Urinary bladder (tissue), 4 donors: Measurements from ENCODE around the gene SPATS2. TPM values are rescaled to one million over a fixed set of nuclear protein-coding genes. Genes with fewer than 3 reads are reported as not detected.

Experiments used
- DNase-seq: peaks from one replicate; pipeline ENCODE4 v3.0.0-alpha.2; 2015; ENCODE audit errors: extremely low spot score
- H3K27ac ChIP-seq: one replicate; pipeline ENCODE4 v1.5.1; 2013; ENCODE audit warnings: low read depth, mild to moderate bottlenecking, moderate library complexity
- H3K36me3 ChIP-seq: one replicate; pipeline ENCODE4 v1.6.1; 2013; ENCODE audit warnings: mild to moderate bottlenecking, moderate library complexity; ENCODE audit not compliant: insufficient read depth
- H3K4me1 ChIP-seq: one replicate; pipeline ENCODE4 v1.6.1; 2013; ENCODE audit warnings: mild to moderate bottlenecking, moderate library complexity; ENCODE audit not compliant: insufficient read depth
- H3K4me3 ChIP-seq: one replicate; pipeline ENCODE4 v1.5.1; 2013; ENCODE audit warnings: low read depth, low read length
- WGBS: extraction: QIAGEN DNeasy Blood & Tissue Kit; methylation state at CpG from one replicate; pipeline ENCODE4 v1.1.7; 2013; 5-methylcytosine and 5-hydroxymethylcytosine counted together
- polyA plus RNA-seq: library from polyadenylated mRNA; stranded (reverse); fragments of 200-250 nt; gene quantifications from one replicate; pipeline ENCODE4 v1.2.3, GENCODE V29; 2013
- total RNA-seq: library from RNA; depleted of rRNA; stranded (reverse); fragments of >200 nt; gene quantifications from one replicate; pipeline ENCODE4 v1.2.3, GENCODE V29; 2014
- donor health status: healthy with polysubstance abuse.
- donor health status: healthy.

Gene SPATS2
- total and polyA plus RNA-seq, 2 donors: 11.5 to 52.8 TPM

GRCh38 chr12:49340971-49341776, 26.1 kb upstream of the SPATS2 start:
- WGBS: 46% methylated on average over 14 of the region's 14 CpGs
- DNase-seq: no peak
- Histone ChIP-seq H3K36me3 (no peaks in the 10 kb centered on the region), H3K4me1 (peaks cover 6% of the 10 kb centered on the region), H3K27ac (no peak overlapping the region), H3K4me3 (no peak overlapping the region)

- 16% methylated on average over 21 of the region's 21 CpGs for WGBS
- no peak for DNase-seq
- Histone ChIP-seq H3K27ac (no peak overlapping the region), H3K4me1 (peaks cover 6% of the 10 kb centered on the region), H3K4me3 (no peak overlapping the region), H3K36me3 (no peaks in the 10 kb centered on the region)
These were observed 25.5 kb upstream of the SPATS2 start for GRCh38 chr12:49341777-49342065.

- no peaks in the 10 kb centered on the region for H3K36me3 ChIP-seq
- peaks cover 6% of the 10 kb centered on the region for H3K4me1 ChIP-seq
- DNase-seq: no peak
- WGBS: under 1% methylated on average over 58 of the region's 58 CpGs
- no peak overlapping the region for H3K27ac ChIP-seq
- H3K4me3 ChIP-seq: peak overlapping the region; percentile 38
These were observed 25.0 kb upstream of the SPATS2 start for GRCh38 chr12:49342066-49342913.

- Histone ChIP-seq H3K4me1 (peaks cover 6% of the 10 kb centered on the region), H3K4me3 (peak overlapping the region; percentile 38), H3K27ac (no peak overlapping the region), H3K36me3 (no peaks in the 10 kb centered on the region)
- WGBS: 7% methylated on average over 33 of the region's 33 CpGs
- no peak for DNase-seq
These were observed 24.1 kb upstream of the SPATS2 start for GRCh38 chr12:49342914-49343731.

- Histone ChIP-seq H3K4me3 (no peak overlapping the region), H3K27ac (no peak overlapping the region), H3K36me3 (no peaks in the 10 kb centered on the region), H3K4me1 (peaks cover 6% of the 10 kb centered on the region)
- WGBS: 18% methylated on average over 15 of the region's 15 CpGs
- no peak for DNase-seq
These were observed 22.7 kb upstream of the SPATS2 start for GRCh38 chr12:49344486-49345050.

- no peak for DNase-seq
- H3K36me3 ChIP-seq: no peaks in the 10 kb centered on the region
These were observed 22.0 kb upstream of the SPATS2 start for GRCh38 chr12:49345051-49345824.

GRCh38 chr12:49345825-49346658, 21.2 kb upstream of the SPATS2 start:
- Histone ChIP-seq H3K27ac (no peak overlapping the region), H3K4me3 (peak overlapping the region; percentile 33), H3K4me1 (peaks cover 6% of the 10 kb centered on the region), H3K36me3 (no peaks in the 10 kb centered on the region)
- no peak for DNase-seq
- 3% methylated on average over 61 of the region's 61 CpGs for WGBS

More at GRCh38 chr12:49345051-49345824, 22.0 kb upstream of the SPATS2 start:
- Histone ChIP-seq H3K4me3 (peak overlapping the region; percentile 33), H3K27ac (no peak overlapping the region), H3K4me1 (peaks cover 6% of the 10 kb centered on the region)
- WGBS: 2% methylated on average over 70 of the region's 70 CpGs

- peaks cover 6% of the 10 kb centered on the region for H3K4me1 ChIP-seq
- WGBS: 4% methylated on average over 47 of the region's 47 CpGs
These were observed 20.5 kb upstream of the SPATS2 start, which contains the start of gene DNAJC22 for GRCh38 chr12:49346659-49347310. DNAJC22 (plus strand) TSS chr12:49346888; CDS start chr12:49348873, 1,985 bp downstream.

GRCh38 chr12:49347311-49348193, 19.7 kb upstream of the SPATS2 start:
- H3K4me1 ChIP-seq: peaks cover 6% of the 10 kb centered on the region
- H3K4me3 ChIP-seq: peak overlapping the region; percentile 23
- no peak for DNase-seq
- no peaks in the 10 kb centered on the region for H3K36me3 ChIP-seq
- 11% methylated on average over 37 of the region's 37 CpGs for WGBS
- no peak overlapping the region for H3K27ac ChIP-seq

More at GRCh38 chr12:49346659-49347310, 20.5 kb upstream of the SPATS2 start, which contains the start of gene DNAJC22:
- peak within 1 kb of the TSS; percentile 33 for H3K4me3 ChIP-seq
- H3K36me3 ChIP-seq: no peaks in the 10 kb centered on the region
- DNase-seq: no peak
- H3K27ac ChIP-seq: no peak within 1 kb of the TSS

- Histone ChIP-seq H3K4me1 (peaks cover 6% of the 10 kb centered on the region), H3K27ac (no peak overlapping the region), H3K36me3 (no peaks in the 10 kb centered on the region), H3K4me3 (no peak overlapping the region)
- WGBS: 98% methylated on average over 5 of the region's 5 CpGs
- no peak for DNase-seq
These were observed 18.5 kb upstream of the SPATS2 start for GRCh38 chr12:49348781-49349180.

- Histone ChIP-seq H3K4me1 (peaks cover 6% of the 10 kb centered on the region), H3K4me3 (no peak overlapping the region), H3K36me3 (no peaks in the 10 kb centered on the region), H3K27ac (no peak overlapping the region)
- WGBS: 95% methylated on average over 11 of the region's 11 CpGs
- DNase-seq: no peak
These were observed 18.0 kb upstream of the SPATS2 start for GRCh38 chr12:49349266-49349665.
